ENCODE data around the gene ADAM23. TPM values are rescaled to one million over a fixed set of nuclear protein-coding genes. Genes with fewer than 3 reads are reported as not detected.

Gene ADAM23
- total RNA-seq, 4 donors from 2014 or later, result 0.37 to 4.6 (median 2.2) TPM

DNA sequence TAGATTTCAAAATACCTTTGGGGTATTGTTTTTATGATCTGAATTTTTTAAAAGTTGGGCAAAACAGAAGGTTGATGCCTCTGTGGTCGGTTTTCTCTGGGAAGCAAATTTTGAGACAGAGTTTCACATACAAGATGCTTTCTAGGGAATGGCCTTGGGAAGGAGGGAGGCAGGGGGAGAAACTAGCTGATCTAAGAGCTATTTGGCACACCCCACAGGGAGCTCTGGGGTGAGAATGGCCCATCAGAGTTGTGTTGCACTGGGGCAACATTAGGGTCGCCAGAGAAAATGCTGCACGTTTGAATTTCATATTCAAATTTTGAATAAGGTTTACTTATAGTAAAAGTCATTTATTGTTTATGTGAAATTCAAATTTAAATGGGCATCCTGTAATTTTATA, 11.9 kb upstream of the ADAM23 start:
- TF ChIP-seq, protein P1, sequence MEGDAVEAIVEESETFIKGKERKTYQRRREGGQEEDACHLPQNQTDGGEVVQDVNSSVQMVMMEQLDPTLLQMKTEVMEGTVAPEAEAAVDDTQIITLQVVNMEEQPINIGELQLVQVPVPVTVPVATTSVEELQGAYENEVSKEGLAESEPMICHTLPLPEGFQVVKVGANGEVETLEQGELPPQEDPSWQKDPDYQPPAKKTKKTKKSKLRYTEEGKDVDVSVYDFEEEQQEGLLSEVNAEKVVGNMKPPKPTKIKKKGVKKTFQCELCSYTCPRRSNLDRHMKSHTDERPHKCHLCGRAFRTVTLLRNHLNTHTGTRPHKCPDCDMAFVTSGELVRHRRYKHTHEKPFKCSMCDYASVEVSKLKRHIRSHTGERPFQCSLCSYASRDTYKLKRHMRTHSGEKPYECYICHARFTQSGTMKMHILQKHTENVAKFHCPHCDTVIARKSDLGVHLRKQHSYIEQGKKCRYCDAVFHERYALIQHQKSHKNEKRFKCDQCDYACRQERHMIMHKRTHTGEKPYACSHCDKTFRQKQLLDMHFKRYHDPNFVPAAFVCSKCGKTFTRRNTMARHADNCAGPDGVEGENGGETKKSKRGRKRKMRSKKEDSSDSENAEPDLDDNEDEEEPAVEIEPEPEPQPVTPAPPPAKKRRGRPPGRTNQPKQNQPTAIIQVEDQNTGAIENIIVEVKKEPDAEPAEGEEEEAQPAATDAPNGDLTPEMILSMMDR (IDR thresholded peaks at IDR 0.05), result no peak
- DNase-seq (ENCODE audit: low spot score), result no peak
- ATAC-seq (ENCODE audit: low FRiP score), result no peak

GRCh38 chr2:206432193-206433082, 10.9 kb upstream of the ADAM23 start:
- TF ChIP-seq, protein P1 (IDR thresholded peaks at IDR 0.05), result no peak
- ATAC-seq (ENCODE audit: low FRiP score), result no peak
- DNase-seq (ENCODE audit: low spot score), result no peak

DNA sequence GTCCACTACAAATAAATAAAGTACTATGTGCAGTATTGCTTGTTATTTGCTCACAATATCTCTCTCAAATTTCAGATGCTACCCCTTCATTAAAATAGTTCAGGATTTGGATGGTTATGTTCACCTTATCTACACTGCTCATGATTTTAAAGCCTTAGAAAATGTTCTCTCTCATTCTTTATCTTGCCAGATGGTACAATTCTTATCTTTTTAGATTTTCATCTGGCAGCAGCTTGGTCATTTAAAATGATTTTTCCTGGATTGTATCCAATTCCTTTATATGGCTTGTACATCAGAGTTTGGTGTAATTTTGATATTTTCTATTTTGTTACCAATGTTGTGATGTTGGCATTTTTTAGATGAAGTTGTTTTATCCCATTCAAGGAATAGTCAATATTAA, 10.1 kb upstream of the ADAM23 start:
- TF ChIP-seq, protein P1 (IDR thresholded peaks at IDR 0.05), result no peak
- DNase-seq (ENCODE audit: low spot score) (no peak), ATAC-seq (ENCODE audit: low FRiP score) (no peak)

GRCh38 chr2:206433686-206434085, 9.6 kb upstream of the ADAM23 start:
- DNase-seq (ENCODE audit: low spot score), result no peak
- TF ChIP-seq, protein P1 (IDR thresholded peaks at IDR 0.05), result no peak
- ATAC-seq (ENCODE audit: low FRiP score), result no peak

DNA sequence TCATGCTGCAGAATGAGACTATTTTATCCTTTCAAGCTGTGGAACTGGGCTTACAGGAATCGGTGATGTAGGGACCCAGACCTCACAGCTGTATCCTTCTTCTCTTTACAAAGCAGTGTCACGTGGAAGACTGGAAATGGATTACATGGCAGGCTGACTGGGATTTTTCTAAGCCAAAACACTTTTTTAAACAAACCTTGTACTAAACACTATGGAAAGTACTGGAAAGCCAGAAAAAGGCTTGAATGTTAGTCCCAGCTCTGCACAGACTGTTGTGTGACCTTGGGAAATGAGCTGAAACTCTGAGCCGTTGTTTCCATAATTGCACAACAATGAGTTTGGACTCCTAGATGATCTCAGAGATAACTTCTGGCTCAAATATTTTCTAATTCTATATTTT, 7.6 kb upstream of the ADAM23 start:
- TF ChIP-seq, protein P1 (IDR thresholded peaks at IDR 0.05), result no peak
- DNase-seq (ENCODE audit: low spot score) (no peak), ATAC-seq (ENCODE audit: low FRiP score) (no peak)

DNA sequence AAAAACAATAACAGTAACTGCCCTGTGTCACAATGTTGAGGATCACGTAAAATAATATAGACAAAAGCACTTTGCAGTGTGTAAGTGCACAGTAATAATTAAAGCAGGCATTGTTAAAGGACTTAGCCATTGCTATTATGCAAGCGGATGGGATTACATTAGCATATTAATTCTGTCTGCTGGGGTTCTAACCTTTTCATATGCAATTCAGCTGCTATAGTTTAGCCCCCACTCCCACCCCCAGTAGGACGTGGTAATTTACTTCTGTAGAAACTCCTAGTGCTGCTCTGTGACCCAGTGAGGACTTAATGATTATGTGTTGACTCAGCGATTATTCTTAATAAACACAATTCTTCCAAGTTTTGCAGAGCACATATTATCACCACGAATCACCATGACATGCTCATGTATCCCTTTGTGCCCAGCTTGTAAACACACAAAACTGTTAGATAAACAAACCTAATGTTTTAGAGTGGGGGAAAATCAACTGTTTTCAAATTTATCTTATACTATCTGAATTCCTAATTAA, 5.1 kb upstream of the ADAM23 start:
- TF ChIP-seq, protein P1 (IDR thresholded peaks at IDR 0.05), result no peak
- no peak for ATAC-seq (ENCODE audit: low FRiP score)
- DNase-seq (ENCODE audit: low spot score), result no peak

GRCh38 chr2:206442474-206442832, 879 bp upstream of the ADAM23 start:
- TF ChIP-seq, protein P1 (IDR thresholded peaks at IDR 0.05), result no peak
- no peak for DNase-seq (ENCODE audit: low spot score)
- ATAC-seq (ENCODE audit: low FRiP score), result no peak

All from omental fat pad (tissue), 4 donors.